NCI-H146 (cell line): ENCODE measurements around the gene NECTIN1.

ENCODE experiments used
- DNase-seq: peaks from one replicate; lab custom pipeline; 2025; lab: John Stamatoyannopoulos, UW

The NECTIN1 gene

GRCh38 chr11:119754656-119755355 is 25.8 kb upstream of the NECTIN1 start:
- DNase-seq = no peak

GRCh38 chr11:119754199-119754598 is 25.2 kb upstream of the NECTIN1 start:
- DNase-seq = no peak

GRCh38 chr11:119752946-119753345 is 23.9 kb upstream of the NECTIN1 start:
- no peak for DNase-seq

GRCh38 chr11:119752345-119752871 is 23.4 kb upstream of the NECTIN1 start:
- DNase-seq = no peak

GRCh38 chr11:119750056-119750455 is 21.1 kb upstream of the NECTIN1 start:
- no peak for DNase-seq

- no peak for DNase-seq
These were observed 20.1 kb upstream of the NECTIN1 start for GRCh38 chr11:119749006-119749565.

- no peak for DNase-seq
These were observed 19.1 kb upstream of the NECTIN1 start for GRCh38 chr11:119747868-119748660.

GRCh38 chr11:119745776-119746535 is 17.0 kb upstream of the NECTIN1 start:
- DNase-seq = no peak

- DNase-seq = no peak
These were observed 16.1 kb upstream of the NECTIN1 start for GRCh38 chr11:119745112-119745511.

- DNase-seq = no peak
These were observed 15.6 kb upstream of the NECTIN1 start for GRCh38 chr11:119744577-119744976.

- no peak for DNase-seq
These were observed 14.0 kb upstream of the NECTIN1 start for GRCh38 chr11:119743006-119743405.

- no peak for DNase-seq
These were observed 13.4 kb upstream of the NECTIN1 start for GRCh38 chr11:119742263-119742861.

GRCh38 chr11:119741369-119742262 is 12.6 kb upstream of the NECTIN1 start:
- DNase-seq = no peak

- DNase-seq = peak; percentile 88
These were observed 11.0 kb upstream of the NECTIN1 start for GRCh38 chr11:119739975-119740374.

- DNase-seq = peak; percentile 88
These were observed 10.2 kb upstream of the NECTIN1 start for GRCh38 chr11:119739021-119739703.

GRCh38 chr11:119738059-119738439 is 9.0 kb upstream of the NECTIN1 start:
- peak; percentile 81 for DNase-seq

GRCh38 chr11:119737366-119738058 is 8.5 kb upstream of the NECTIN1 start:
- no peak for DNase-seq

- DNase-seq = peak; percentile 74
These were observed 5.8 kb upstream of the NECTIN1 start for GRCh38 chr11:119734788-119735187.

GRCh38 chr11:119730789-119731386 is 1.9 kb upstream of the NECTIN1 start:
- DNase-seq = no peak
